Measurements from ENCODE around the gene SHANK1.
"Not testable (repeated sequence)": the region's sequence is repeated elsewhere in the genome, so short reads cannot be mapped to it uniquely, and the experiment has no call there.

Gene SHANK1

GRCh38 chr19:50629801-50630200 lies 89.8 kb downstream of the SHANK1 start:
- TF ChIP-seq CTCF (conservative IDR thresholded peaks at IDR 0.05; ENCODE audit: low read depth, low read length) = no peak
- no peak overlapping the region for H3K4me3 ChIP-seq (ENCODE audit: low read length)
- DNase-seq (ENCODE audit: low read depth) = no peak

DNA sequence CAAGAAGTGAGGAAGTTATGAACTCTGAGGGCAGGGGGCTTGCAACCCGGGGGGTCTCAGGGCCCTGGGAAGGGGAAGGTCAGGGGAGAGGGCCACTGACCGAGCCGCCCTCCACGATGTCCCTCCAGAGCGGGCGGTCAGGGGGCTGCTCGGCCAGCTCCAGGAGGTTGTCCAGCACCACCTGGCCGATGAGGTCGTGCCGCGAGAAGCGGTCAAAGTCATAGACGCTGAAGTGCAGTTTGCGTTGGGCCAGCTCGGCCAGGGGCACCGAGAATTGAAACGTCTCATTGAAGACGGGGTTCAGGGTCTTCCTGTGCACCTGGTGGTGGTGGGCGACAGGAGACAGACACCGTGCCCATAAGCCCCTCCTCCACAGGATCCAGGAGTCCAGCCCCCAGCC lies 90.4 kb downstream of the SHANK1 start:
- no peak overlapping the region for H3K4me3 ChIP-seq (ENCODE audit: low read length)
- no peak for TF ChIP-seq CTCF (conservative IDR thresholded peaks at IDR 0.05; ENCODE audit: low read depth, low read length)
- no peak for DNase-seq (ENCODE audit: low read depth)

GRCh38 chr19:50628551-50628950 lies 91.1 kb downstream of the SHANK1 start:
- no peak for DNase-seq (ENCODE audit: low read depth)
- TF ChIP-seq CTCF (conservative IDR thresholded peaks at IDR 0.05; ENCODE audit: low read depth, low read length) = no peak

GRCh38 chr19:50628146-50628545 lies 91.5 kb downstream of the SHANK1 start:
- H3K4me3 ChIP-seq (ENCODE audit: low read length) = no peak overlapping the region
- no peak for TF ChIP-seq CTCF (conservative IDR thresholded peaks at IDR 0.05; ENCODE audit: low read depth, low read length)
- DNase-seq (ENCODE audit: low read depth) = no peak

More at GRCh38 chr19:50628551-50628950, 91.1 kb downstream of the SHANK1 start:
- no peak overlapping the region for H3K4me3 ChIP-seq (ENCODE audit: low read length)

- DNase-seq (ENCODE audit: low read depth) = no peak
- no peak for TF ChIP-seq CTCF (conservative IDR thresholded peaks at IDR 0.05; ENCODE audit: low read depth, low read length)
- no peak overlapping the region for H3K4me3 ChIP-seq (ENCODE audit: low read length)
Measured at GRCh38 chr19:50626795-50627194, 92.8 kb downstream of the SHANK1 start.

- no peak for TF ChIP-seq CTCF (conservative IDR thresholded peaks at IDR 0.05; ENCODE audit: low read depth, low read length)
- H3K4me3 ChIP-seq (ENCODE audit: low read length) = no peak overlapping the region
Measured at GRCh38 chr19:50626011-50626410, 93.6 kb downstream of the SHANK1 start.

GRCh38 chr19:50624949-50625600 lies 94.5 kb downstream of the SHANK1 start:
- no peak overlapping the region for H3K4me3 ChIP-seq (ENCODE audit: low read length)
- DNase-seq (ENCODE audit: low read depth) = no peak
- no peak for TF ChIP-seq CTCF (conservative IDR thresholded peaks at IDR 0.05; ENCODE audit: low read depth, low read length)

More at GRCh38 chr19:50626011-50626410, 93.6 kb downstream of the SHANK1 start:
- DNase-seq (ENCODE audit: low read depth) = no peak

DNA sequence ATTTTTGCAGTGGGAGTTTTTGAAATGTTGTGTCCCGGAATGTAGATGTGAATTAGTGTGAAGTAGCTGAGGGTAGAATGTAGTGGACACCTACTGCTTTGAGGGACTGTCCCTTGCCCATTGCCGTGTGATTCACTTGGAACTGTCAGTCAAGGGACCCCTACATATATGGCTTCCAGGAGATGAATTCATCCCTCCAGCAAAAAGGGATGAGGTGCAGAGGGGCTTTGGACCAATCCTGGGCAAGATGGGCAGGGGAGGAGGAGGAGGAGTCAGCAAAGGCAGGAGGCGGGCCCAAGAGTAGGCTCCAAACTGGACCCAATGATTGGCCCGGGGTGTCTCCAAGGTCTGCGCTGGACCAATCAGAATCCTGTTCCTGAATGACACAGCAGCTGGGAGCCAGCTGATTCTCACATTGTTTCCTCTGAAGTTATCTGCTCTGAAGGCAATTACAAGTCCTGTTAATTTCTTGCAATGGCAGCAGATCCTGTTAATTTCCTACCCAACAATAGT lies 99.2 kb downstream of the SHANK1 start:
- H3K4me3 ChIP-seq (ENCODE audit: low read length); DNase-seq (ENCODE audit: low read depth): not testable (repeated sequence)

DNA sequence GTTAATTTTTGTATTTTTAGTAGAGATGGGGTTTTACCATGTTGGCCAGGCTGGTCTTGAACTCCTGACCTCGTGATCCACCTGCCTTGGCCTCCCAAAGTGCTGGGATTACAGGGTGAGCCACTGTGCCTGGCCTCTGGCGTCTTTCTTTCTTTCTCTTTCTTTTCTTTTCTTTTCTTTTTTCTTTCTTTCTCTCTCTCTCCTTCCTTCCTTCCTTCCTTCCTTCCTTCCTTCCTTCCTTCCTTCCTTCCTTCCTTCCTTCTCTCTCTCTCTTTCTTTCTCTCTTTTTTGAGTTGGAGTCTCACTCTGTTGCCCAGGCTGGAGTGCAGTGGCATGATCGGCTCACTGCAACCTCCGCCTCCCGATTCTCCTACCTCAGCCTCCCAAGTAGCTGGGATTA lies 100.4 kb downstream of the SHANK1 start:
- not testable (repeated sequence) for DNase-seq (ENCODE audit: low read depth)

DNA sequence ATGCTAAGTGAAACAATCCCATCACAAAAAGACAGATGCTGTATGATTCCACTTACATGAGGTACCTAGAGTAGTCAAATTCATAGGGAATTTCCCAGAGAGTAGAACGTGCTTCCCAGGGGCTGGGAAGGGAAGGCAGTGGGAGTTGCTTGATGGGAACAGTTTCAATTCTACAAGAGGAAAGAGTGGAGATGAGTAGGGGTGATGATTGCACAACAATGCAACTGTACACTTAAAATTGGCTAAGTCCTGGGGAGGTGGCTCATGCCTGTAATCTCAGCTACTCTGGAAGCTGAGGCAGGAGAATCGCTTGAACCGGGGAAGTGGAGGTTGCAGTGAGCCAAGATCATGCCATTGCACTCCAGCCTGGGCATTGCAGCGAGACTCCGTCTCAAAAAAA lies 101.2 kb downstream of the SHANK1 start:
- not testable (repeated sequence) for DNase-seq (ENCODE audit: low read depth); H3K4me3 ChIP-seq (ENCODE audit: low read length)

More for the DNA sequence above, 100.4 kb downstream of the SHANK1 start:
- H3K4me3 ChIP-seq (ENCODE audit: low read length) = not testable (repeated sequence)

Data from retinal pigment epithelial cell (primary cell).